OCI-LY1 (cell line): ENCODE results near the gene GOLGA6L7.

ENCODE experiments used
- H2AFZ ChIP-seq: fragments of 200-600 bp; sonication (generic), shearing (Covaris generic); 2 replicates; pipeline ENCODE4 v1.6.0; 2014; ENCODE audit warnings: antibody characterized with exemption, mild to moderate bottlenecking, low read length
- H3F3A ChIP-seq: fragments of 200-600 bp; sonication (generic), shearing (Covaris generic); 2 replicates; pipeline ENCODE4 v1.6.0; 2014; ENCODE audit warnings: mild to moderate bottlenecking, antibody characterized with exemption, low read length, moderate library complexity; ENCODE audit not compliant: insufficient read depth
- H3K27ac ChIP-seq: fragments of 200-600 bp; sonication (generic); 2 replicates; pipeline ENCODE4 v1.5.1; 2014; ENCODE audit warnings: low read length, mixed run types, mild to moderate bottlenecking, low read depth; ENCODE audit not compliant: poor library complexity, severe bottlenecking
- H3K27me3 ChIP-seq: fragments of 200-600 bp; sonication (generic); 2 replicates; pipeline ENCODE4 v1.6.0; 2014; ENCODE audit warnings: antibody characterized with exemption, mild to moderate bottlenecking, low read length, moderate library complexity; ENCODE audit not compliant: insufficient read depth
- H3K36me3 ChIP-seq: fragments of 200-600 bp; sonication (generic); 2 replicates; pipeline ENCODE4 v1.6.1; 2014; ENCODE audit warnings: mild to moderate bottlenecking, antibody characterized with exemption, low read length, moderate library complexity, mixed read lengths; ENCODE audit not compliant: insufficient read depth
- H3K4me1 ChIP-seq: fragments of 200-600 bp; sonication (generic); 2 replicates; pipeline ENCODE4 v1.5.1; 2014; ENCODE audit warnings: mild to moderate bottlenecking, low read length, moderate library complexity; ENCODE audit not compliant: insufficient read depth, severe bottlenecking
- H3K4me2 ChIP-seq: fragments of 200-600 bp; sonication (generic), shearing (Covaris generic); 2 replicates; pipeline ENCODE4 v1.6.1; 2014; ENCODE audit warnings: low read length
- H3K4me3 ChIP-seq: fragments of 200-600 bp; sonication (generic); 2 replicates; pipeline ENCODE4 v1.5.1; 2014; ENCODE audit warnings: low read length, low read depth, mild to moderate bottlenecking, mixed read lengths; ENCODE audit not compliant: poor library complexity, severe bottlenecking
- H3K79me2 ChIP-seq: fragments of 200-600 bp; shearing (Covaris generic); 2 replicates; pipeline ENCODE4 v1.6.1; 2016; ENCODE audit warnings: mixed run types, low read length, mixed read lengths; ENCODE audit not compliant: insufficient read depth
- H3K9ac ChIP-seq: fragments of 200-600 bp; sonication (generic), shearing (Covaris generic); 2 replicates; pipeline ENCODE4 v1.6.1; 2014; ENCODE audit warnings: mild to moderate bottlenecking, low read length, mixed read lengths
- H3K9me2 ChIP-seq: fragments of 200-600 bp; sonication (generic), shearing (Covaris generic); 2 replicates; pipeline ENCODE4 v1.6.1; 2014; ENCODE audit warnings: low read depth, mild to moderate bottlenecking, low read length, mixed read lengths
- H3K9me3 ChIP-seq: fragments of 200-600 bp; shearing (Covaris generic); 2 replicates; pipeline ENCODE4 v1.6.1; 2014; ENCODE audit warnings: low read length, mixed read lengths
- H4K20me1 ChIP-seq: fragments of 200-600 bp; sonication (generic), shearing (Covaris generic); 2 replicates; pipeline ENCODE4 v1.6.0; 2016; ENCODE audit warnings: mild to moderate bottlenecking, low read length; ENCODE audit not compliant: insufficient read depth
- EZH2 ChIP-seq: fragments of 200-600 bp; sonication (generic), shearing (Covaris generic); IDR thresholded peaks from 2 replicates; pipeline ENCODE4 v1.8.0; 2017; ENCODE audit warnings: borderline replicate concordance, mixed run types, mild to moderate bottlenecking, antibody characterized with exemption, low read length, moderate library complexity, mixed read lengths
- TF ChIP-seq, protein P1 (sequence below): fragments of 200-600 bp; sonication (generic), shearing (Covaris generic); IDR thresholded peaks from 2 replicates; pipeline ENCODE4 v1.5.1; 2017; ENCODE audit warnings: mild to moderate bottlenecking, antibody characterized with exemption, low read length, moderate library complexity, mixed read lengths

The GOLGA6L7 gene

DNA sequence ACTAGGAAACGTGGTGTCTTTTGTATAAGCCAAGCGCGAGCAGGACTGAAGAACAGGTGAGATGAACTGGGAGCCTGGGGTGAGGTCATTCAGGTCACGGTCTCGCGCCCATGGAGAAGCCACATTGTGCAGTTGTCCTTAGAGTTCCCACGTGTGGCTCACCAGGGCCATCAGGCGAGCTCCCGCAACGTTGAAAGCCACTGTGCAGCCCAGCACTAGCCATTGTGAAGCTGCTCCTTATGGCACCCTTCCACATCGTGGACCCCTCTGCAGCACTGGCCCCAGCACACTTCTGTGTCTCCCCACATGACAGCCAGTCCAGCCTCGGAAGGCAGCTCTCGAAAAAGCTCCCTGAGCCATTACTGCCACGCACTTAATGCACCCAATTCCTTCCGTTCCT lies 29.8 kb upstream of the GOLGA6L7 start:
- Histone ChIP-seq H3K9ac (no peak overlapping the region), H3K79me2 (no peaks in the 10 kb centered on the region), H3F3A (no peaks in the 10 kb centered on the region), H3K4me1 (no peaks in the 10 kb centered on the region), H2AFZ (no peak overlapping the region), H3K4me2 (no peak overlapping the region), H3K4me3 (no peak overlapping the region), H3K9me2 (no peaks in the 10 kb centered on the region), H3K36me3 (no peaks in the 10 kb centered on the region), H3K27ac (no peak overlapping the region), H4K20me1 (no peaks in the 10 kb centered on the region), H3K27me3 (no peaks in the 10 kb centered on the region), H3K9me3 (no peaks in the 10 kb centered on the region)
- no peak for TF ChIP-seq EZH2
- TF ChIP-seq, protein P1, sequence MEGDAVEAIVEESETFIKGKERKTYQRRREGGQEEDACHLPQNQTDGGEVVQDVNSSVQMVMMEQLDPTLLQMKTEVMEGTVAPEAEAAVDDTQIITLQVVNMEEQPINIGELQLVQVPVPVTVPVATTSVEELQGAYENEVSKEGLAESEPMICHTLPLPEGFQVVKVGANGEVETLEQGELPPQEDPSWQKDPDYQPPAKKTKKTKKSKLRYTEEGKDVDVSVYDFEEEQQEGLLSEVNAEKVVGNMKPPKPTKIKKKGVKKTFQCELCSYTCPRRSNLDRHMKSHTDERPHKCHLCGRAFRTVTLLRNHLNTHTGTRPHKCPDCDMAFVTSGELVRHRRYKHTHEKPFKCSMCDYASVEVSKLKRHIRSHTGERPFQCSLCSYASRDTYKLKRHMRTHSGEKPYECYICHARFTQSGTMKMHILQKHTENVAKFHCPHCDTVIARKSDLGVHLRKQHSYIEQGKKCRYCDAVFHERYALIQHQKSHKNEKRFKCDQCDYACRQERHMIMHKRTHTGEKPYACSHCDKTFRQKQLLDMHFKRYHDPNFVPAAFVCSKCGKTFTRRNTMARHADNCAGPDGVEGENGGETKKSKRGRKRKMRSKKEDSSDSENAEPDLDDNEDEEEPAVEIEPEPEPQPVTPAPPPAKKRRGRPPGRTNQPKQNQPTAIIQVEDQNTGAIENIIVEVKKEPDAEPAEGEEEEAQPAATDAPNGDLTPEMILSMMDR = no peak

DNA sequence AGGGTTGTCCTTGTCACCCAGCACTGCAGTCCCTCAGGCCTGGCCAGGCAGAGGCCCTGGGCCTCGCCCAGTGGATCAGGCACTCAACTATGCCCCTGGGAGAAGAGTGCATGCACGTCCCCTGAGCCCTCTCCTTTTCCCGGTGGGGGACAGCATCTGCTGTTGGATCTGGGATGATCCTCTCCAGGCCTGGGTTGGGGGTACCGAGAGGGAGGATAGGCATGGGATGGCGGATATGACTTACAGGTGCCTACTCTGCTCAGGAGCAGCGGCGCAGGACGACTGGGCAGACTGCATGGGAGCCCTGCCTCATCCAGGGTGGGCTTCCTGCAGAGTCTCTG lies 28.4 kb upstream of the GOLGA6L7 start:
- Histone ChIP-seq H3K4me3 (no peak overlapping the region), H3K27ac (no peak overlapping the region), H3K4me1 (no peaks in the 10 kb centered on the region), H3K9ac (no peak overlapping the region), H3K27me3 (no peaks in the 10 kb centered on the region), H2AFZ (no peak overlapping the region), H3F3A (no peaks in the 10 kb centered on the region), H3K4me2 (no peak overlapping the region), H3K9me3 (no peaks in the 10 kb centered on the region), H3K79me2 (no peaks in the 10 kb centered on the region), H3K36me3 (no peaks in the 10 kb centered on the region), H3K9me2 (no peaks in the 10 kb centered on the region), H4K20me1 (no peaks in the 10 kb centered on the region)
- TF ChIP-seq EZH2 = no peak
- TF ChIP-seq, protein P1 = no peak

DNA sequence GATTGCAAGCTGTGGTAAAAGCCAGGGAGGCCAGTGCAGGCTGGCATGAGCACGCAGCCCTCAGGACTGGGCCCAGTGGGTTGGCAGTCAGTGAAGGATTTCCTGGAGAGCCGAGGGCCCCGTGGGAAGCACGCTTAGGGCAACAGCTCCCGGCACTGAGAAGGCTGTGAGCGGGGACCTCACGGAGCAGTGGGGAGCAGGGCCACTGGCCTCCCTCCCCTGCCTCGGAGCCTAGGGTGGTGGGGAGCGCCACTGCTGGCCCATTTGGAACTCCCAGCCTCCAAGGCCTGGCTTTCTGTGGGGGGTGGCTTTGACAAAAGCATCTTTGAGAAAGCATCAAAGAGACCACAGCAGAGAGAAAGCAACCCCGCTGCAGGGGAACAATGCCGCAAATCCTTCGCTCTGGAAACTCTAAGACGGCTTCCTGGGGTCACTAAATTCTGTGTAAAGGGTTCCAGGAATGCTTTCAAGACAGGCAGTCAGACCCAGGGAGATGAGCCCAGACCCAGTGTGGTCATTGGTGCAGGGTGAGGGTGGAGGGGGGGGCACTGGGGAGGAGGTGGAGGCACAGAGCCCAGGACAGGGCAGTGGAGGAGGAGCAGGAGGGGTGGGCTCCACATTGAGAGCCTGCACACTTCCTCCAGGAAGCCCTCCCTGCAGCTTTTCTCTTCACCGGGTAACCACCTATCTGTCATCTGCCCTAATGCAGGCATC lies 27.8 kb upstream of the GOLGA6L7 start:
- Histone ChIP-seq H2AFZ (no peak overlapping the region), H3K79me2 (no peaks in the 10 kb centered on the region), H3F3A (no peaks in the 10 kb centered on the region), H4K20me1 (no peaks in the 10 kb centered on the region), H3K9me3 (no peaks in the 10 kb centered on the region), H3K9me2 (no peaks in the 10 kb centered on the region), H3K27me3 (no peaks in the 10 kb centered on the region), H3K4me2 (no peak overlapping the region), H3K36me3 (no peaks in the 10 kb centered on the region), H3K4me1 (no peaks in the 10 kb centered on the region), H3K4me3 (no peak overlapping the region), H3K27ac (no peak overlapping the region), H3K9ac (no peak overlapping the region)
- TF ChIP-seq, protein P1 = no peak
- no peak for TF ChIP-seq EZH2
